Smooth muscle cell (in vitro differentiated cells): Measurements from ENCODE around the gene HERPUD2. TPM values are rescaled to one million over a fixed set of nuclear protein-coding genes. Genes with fewer than 3 reads are reported as not detected.
"Not testable (repeated sequence)": the region's sequence is repeated elsewhere in the genome, so short reads cannot be mapped to it uniquely, and the experiment has no call there.

Experiments
- DNase-seq: peaks from one replicate; lab custom pipeline; 2025; ENCODE audit not compliant: unreplicated experiment; lab: John Stamatoyannopoulos, UW
- H2AFZ ChIP-seq: fragments of 200-600 bp; sonication (generic); 2 replicates; pipeline ENCODE4 v1.6.0; 2016; ENCODE audit warnings: antibody characterized with exemption, low read depth, mild to moderate bottlenecking
- H3F3A ChIP-seq: fragments of 200-600 bp; sonication (generic); 2 replicates; pipeline ENCODE4 v1.6.0; 2017; ENCODE audit warnings: antibody characterized with exemption, low read depth
- H3K27ac ChIP-seq: fragments of 200-600 bp; sonication (generic); 2 replicates; pipeline ENCODE4 v1.5.1; 2016; ENCODE audit warnings: low read depth, mild to moderate bottlenecking
- H3K27me3 ChIP-seq: fragments of 200-600 bp; sonication (generic); 2 replicates; pipeline ENCODE4 v1.6.1; 2016; ENCODE audit warnings: low read depth, mild to moderate bottlenecking
- H3K36me3 ChIP-seq: fragments of 200-600 bp; sonication (generic); 2 replicates; pipeline ENCODE4 v1.5.1; 2016; ENCODE audit warnings: low read depth
- H3K4me1 ChIP-seq: fragments of 200-600 bp; sonication (generic); 2 replicates; pipeline ENCODE4 v1.5.1; 2016; ENCODE audit warnings: low read depth
- H3K4me2 ChIP-seq: fragments of 200-600 bp; sonication (generic); 2 replicates; pipeline ENCODE4 v1.6.0; 2016; ENCODE audit warnings: mild to moderate bottlenecking
- H3K4me3 ChIP-seq: fragments of 200-600 bp; sonication (generic); 2 replicates; pipeline ENCODE4 v1.5.1; 2016; ENCODE audit warnings: mild to moderate bottlenecking
- H3K79me2 ChIP-seq: fragments of 200-600 bp; sonication (generic); 2 replicates; pipeline ENCODE4 v1.6.0; 2016; ENCODE audit warnings: low read depth, mild to moderate bottlenecking
- H3K9ac ChIP-seq: fragments of 200-600 bp; sonication (generic); 2 replicates; pipeline ENCODE4 v1.6.0; 2016; ENCODE audit warnings: low read depth
- H3K9me3 ChIP-seq: fragments of 200-600 bp; sonication (generic); replicated peaks from 2 replicates; pipeline ENCODE4 v1.5.1; 2016; ENCODE audit warnings: low read depth
- H4K20me1 ChIP-seq: fragments of 200-600 bp; sonication (generic); 2 replicates; pipeline ENCODE4 v1.6.0; 2016; ENCODE audit warnings: low read depth
- CTCF ChIP-seq: fragments of 200-600 bp; sonication (generic); IDR thresholded peaks from 2 replicates; pipeline ENCODE4 v1.5.1; 2017; ENCODE audit warnings: borderline replicate concordance, mild to moderate bottlenecking, antibody characterized with exemption; ENCODE audit not compliant: insufficient read depth, poor library complexity, severe bottlenecking
- WGBS: methylation state at CpG from one replicate; pipeline ENCODE4 v1.1.7; 2016; ENCODE audit warnings: low lambda C conversion rate; 5-methylcytosine and 5-hydroxymethylcytosine counted together
- polyA plus RNA-seq: library from polyadenylated mRNA; unstranded; fragments of >200 nt; fragmentation: Nextera tagmentation; extraction: Ambion mirVana; gene quantifications from 2 replicates; pipeline ENCODE4 v1.2.1, GENCODE V29; 2016
- total RNA-seq: library from RNA; depleted of rRNA; stranded (reverse); fragments of >200 nt; gene quantifications from 2 replicates; pipeline ENCODE4 v1.2.3, GENCODE V29; 2014

HERPUD2 gene
- total and polyA plus RNA-seq, 2 experiments from 2014 or later: 23.2 to 28.1 TPM

- WGBS: 98% methylated on average over 2 of the region's 2 CpGs
- no peak for TF ChIP-seq CTCF
- H3K4me1 ChIP-seq: peaks cover 19% of the 10 kb centered on the region
- H3K4me3 ChIP-seq: no peak overlapping the region
- H3K36me3 ChIP-seq: no peaks in the 10 kb centered on the region
- H3K4me2 ChIP-seq: no peak overlapping the region
- no peaks in the 10 kb centered on the region for H3K27me3 ChIP-seq
- H2AFZ ChIP-seq: no peak overlapping the region
- DNase-seq: no peak
- no peaks in the 10 kb centered on the region for H4K20me1 ChIP-seq
- H3K9me3 ChIP-seq: no peaks in the 10 kb centered on the region
- peaks cover 4% of the 10 kb centered on the region for H3K79me2 ChIP-seq
- H3K27ac ChIP-seq: no peak overlapping the region
- H3F3A ChIP-seq: peaks cover 14% of the 10 kb centered on the region
- H3K9ac ChIP-seq: no peak overlapping the region
Observed at GRCh38 chr7:35699796-35700305, 4.9 kb upstream of the HERPUD2 start.

- not testable (repeated sequence) for H4K20me1 ChIP-seq, H3K27me3 ChIP-seq, H3K4me3 ChIP-seq, H3K9ac ChIP-seq, H2AFZ ChIP-seq, H3K36me3 ChIP-seq, H3K9me3 ChIP-seq, DNase-seq
- peaks cover 18% of the 10 kb centered on the region for H3K79me2 ChIP-seq
- peaks cover 14% of the 10 kb centered on the region for H3F3A ChIP-seq
- peak overlapping the region; percentile 71 for H3K4me2 ChIP-seq
- H3K4me1 ChIP-seq: peaks cover 26% of the 10 kb centered on the region
- H3K27ac ChIP-seq: peak overlapping the region; percentile 89
- 82% methylated on average over 3 of the region's 3 CpGs for WGBS
Observed at GRCh38 chr7:35698382-35698781, 3.4 kb upstream of the HERPUD2 start.

- no peak for TF ChIP-seq CTCF
- DNase-seq: no peak
- H3K27ac ChIP-seq: peak overlapping the region; percentile 89
Observed at GRCh38 chr7:35697414-35698175, 2.7 kb upstream of the HERPUD2 start.

GRCh38 chr7:35695987-35696386 lies 1.1 kb upstream of the HERPUD2 start:
- Histone ChIP-seq H3K4me2 (peak overlapping the region; percentile 97), H3K9ac (peak overlapping the region; percentile 98), H3F3A (peaks cover 14% of the 10 kb centered on the region), H2AFZ (no peak overlapping the region), H3K79me2 (peaks cover 42% of the 10 kb centered on the region), H3K4me1 (peaks cover 50% of the 10 kb centered on the region), H3K27me3 (no peaks in the 10 kb centered on the region), H4K20me1 (peaks cover 28% of the 10 kb centered on the region), H3K9me3 (no peaks in the 10 kb centered on the region), H3K27ac (peak overlapping the region; percentile 98), H3K4me3 (peak overlapping the region; percentile 90), H3K36me3 (no peaks in the 10 kb centered on the region)
- no peak for TF ChIP-seq CTCF
- WGBS: 83% methylated on average over 7 of the region's 7 CpGs
- DNase-seq: no peak

More at GRCh38 chr7:35697414-35698175, 2.7 kb upstream of the HERPUD2 start:
- Histone ChIP-seq H3K4me3 (no peak overlapping the region), H3K4me1 (peaks cover 34% of the 10 kb centered on the region), H3F3A (peaks cover 14% of the 10 kb centered on the region), H4K20me1 (peaks cover 12% of the 10 kb centered on the region), H3K9me3 (no peaks in the 10 kb centered on the region), H3K36me3 (no peaks in the 10 kb centered on the region), H3K4me2 (peak overlapping the region; percentile 71), H2AFZ (no peak overlapping the region), H3K27me3 (no peaks in the 10 kb centered on the region), H3K79me2 (peaks cover 26% of the 10 kb centered on the region), H3K9ac (peak overlapping the region; percentile 32)
- 35% methylated on average over 10 of the region's 10 CpGs for WGBS
